CD14-positive monocyte (primary cell): ENCODE data around the gene GDF10. TPM values are rescaled to one million over a fixed set of nuclear protein-coding genes. Genes with fewer than 3 reads are reported as not detected.

Source experiments
- DNase-seq, 3 donors: peaks; one replicate each; pipeline ENCODE4 v3.0.0-alpha.2; 2011 to 2022
- H2AFZ ChIP-seq: 2 replicates; pipeline ENCODE4 v1.6.0; 2012; ENCODE audit warnings: mild to moderate bottlenecking, low read depth, low read length, inconsistent platforms; ENCODE audit not compliant: insufficient read depth, poor library complexity, severe bottlenecking
- H3K27ac ChIP-seq, 2 donors: 1 replicate in 1 of 2; 2 replicates in 1 of 2; pipeline ENCODE4 v1.5.1; 2012 to 2013; ENCODE audit warnings: low read length in 2 of 2, control low read depth in 1 of 2, inconsistent platforms in 1 of 2, low read depth in 1 of 2, mild to moderate bottlenecking in 1 of 2
- H3K27me3 ChIP-seq, 2 donors: one replicate each; pipeline versions ENCODE4 v1.6.0 to v1.6.1; 2011 to 2013; ENCODE audit warnings: low read length in 2 of 2; ENCODE audit not compliant: control insufficient read depth in 2 of 2, insufficient read depth in 2 of 2
- H3K36me3 ChIP-seq, 2 donors: replicated peaks in 1 of 2; 1 replicate in 1 of 2; 2 replicates in 1 of 2; pipeline versions ENCODE4 v1.5.1 to v1.6.1; 2012 to 2013; ENCODE audit warnings: low read length in 2 of 2, control low read depth in 1 of 2, inconsistent platforms in 1 of 2, mild to moderate bottlenecking in 1 of 2; ENCODE audit not compliant: insufficient read depth in 2 of 2, control insufficient read depth in 1 of 2
- H3K4me1 ChIP-seq, 2 donors: 1 replicate in 1 of 2; 2 replicates in 1 of 2; pipeline versions ENCODE4 v1.5.1 to v1.6.1; 2012 to 2013; ENCODE audit warnings: low read length in 2 of 2, control low read depth in 1 of 2, inconsistent platforms in 1 of 2, mild to moderate bottlenecking in 1 of 2, moderate library complexity in 1 of 2; ENCODE audit not compliant: insufficient read depth in 2 of 2, control insufficient read depth in 1 of 2
- H3K4me2 ChIP-seq: replicated peaks from 2 replicates; pipeline ENCODE3; 2012; ENCODE audit warnings: low read length, moderate library complexity, mild to moderate bottlenecking; ENCODE audit not compliant: poor library complexity, severe bottlenecking; ENCODE audit errors: extremely low read depth
- H3K4me3 ChIP-seq, 3 experiments: fragments of 200-600 bp in 1 of 3; sonication (generic) in 1 of 3; replicated peaks in 1 of 3; 1 replicate in 2 of 3; 2 replicates in 1 of 3; pipeline ENCODE4 v1.5.1; 2011 to 2013; ENCODE audit warnings: low read length in 3 of 3, mild to moderate bottlenecking in 3 of 3, control low read depth in 2 of 3, low read depth in 2 of 3, inconsistent platforms in 1 of 3, moderate library complexity in 1 of 3
- H3K79me2 ChIP-seq: 2 replicates; pipeline ENCODE4 v1.6.0; 2012; ENCODE audit warnings: mild to moderate bottlenecking, control low read depth, inconsistent platforms, low read length, moderate library complexity; ENCODE audit not compliant: insufficient read depth
- H3K9ac ChIP-seq: 2 replicates; pipeline ENCODE4 v1.6.0; 2017; ENCODE audit warnings: low read length, mild to moderate bottlenecking; ENCODE audit not compliant: insufficient read depth, poor library complexity, severe bottlenecking
- H3K9me3 ChIP-seq, 2 donors: replicated peaks in 1 of 2; 1 replicate in 1 of 2; 2 replicates in 1 of 2; pipeline versions ENCODE4 v1.5.1 to v1.6.1; 2012 to 2013; ENCODE audit warnings: low read length in 2 of 2, control low read depth in 1 of 2; ENCODE audit not compliant: control insufficient read depth in 1 of 2, insufficient read depth in 1 of 2
- H4K20me1 ChIP-seq: 2 replicates; pipeline ENCODE4 v1.6.0; 2012; ENCODE audit warnings: mild to moderate bottlenecking, low read length, control low read depth, moderate library complexity; ENCODE audit not compliant: insufficient read depth
- H3K27ac Mint-ChIP-seq, 7 donors: one replicate each; pipeline ENCODE4 v1.8.0; 2020; ENCODE audit warnings: mild to moderate bottlenecking in 7 of 7, mixed read lengths in 7 of 7, moderate library complexity in 6 of 7, inconsistent platforms in 2 of 7
- H3K27me3 Mint-ChIP-seq, 3 donors: one replicate each; pipeline ENCODE4 v1.8.0; 2021 to 2022; ENCODE audit warnings: low read depth in 3 of 3, mild to moderate bottlenecking in 3 of 3, mixed read lengths in 3 of 3, moderate library complexity in 3 of 3, inconsistent platforms in 1 of 3
- H3K36me3 Mint-ChIP-seq, 2 donors: one replicate each; pipeline ENCODE4 v1.8.0; 2020; ENCODE audit warnings: mixed read lengths in 2 of 2, inconsistent platforms in 1 of 2, mild to moderate bottlenecking in 1 of 2
- H3K4me1 Mint-ChIP-seq: one replicate; pipeline ENCODE4 v1.8.0; 2020; ENCODE audit warnings: mild to moderate bottlenecking, mixed read lengths
- H3K4me3 Mint-ChIP-seq, 2 donors: one replicate each; pipeline ENCODE4 v1.8.0; 2020; ENCODE audit warnings: mild to moderate bottlenecking in 2 of 2, mixed read lengths in 2 of 2, moderate library complexity in 1 of 2
- H3K9me3 Mint-ChIP-seq, 7 donors: one replicate each; pipeline ENCODE4 v1.8.0; 2020 to 2022; ENCODE audit warnings: mixed read lengths in 7 of 7, mild to moderate bottlenecking in 6 of 7, moderate library complexity in 6 of 7, inconsistent platforms in 2 of 7
- CTCF ChIP-seq: fragments of 200-600 bp; IDR thresholded peaks from one replicate; pipeline ENCODE4 v1.8.0; 2022; ENCODE audit warnings: antibody characterized with exemption, mild to moderate bottlenecking
- WGBS: methylation state at CpG from one replicate; pipeline ENCODE4 v1.1.5; 2013; ENCODE audit warnings: missing lambda C conversion rate; ENCODE audit not compliant: insufficient coverage; 5-methylcytosine and 5-hydroxymethylcytosine counted together
- intact Hi-C, 2 donors: fragments of 100-400 bp; cut with micrococcal nuclease; formaldehyde crosslinking; loops; one replicate each; pipeline versions ENCODE4 v1.15.0 to v1.15.1; 2023
- polyA plus RNA-seq, 3 donors: library from polyadenylated mRNA; depleted of rRNA in 1 of 3; unstranded in 2 of 3; stranded (reverse) in 1 of 3; fragments of 300-500 nt in 2 of 3; fragments of >200 nt in 1 of 3; fragmentation: Illumina TruSeq in 2 of 3; gene quantifications; 1 replicate in 2 of 3; 2 replicates in 1 of 3; pipeline ENCODE4 v1.2.3, GENCODE V29; 2012 to 2021

GDF10 gene
- polyA plus RNA-seq, 3 donors = not detected

GRCh38 chr10:47308775-47309174, 8.8 kb downstream of the GDF10 start:
- H3K9me3 Mint-ChIP-seq = no peaks in the 10 kb centered on the region
- Histone ChIP-seq H3K9me3 (no peaks in the 10 kb centered on the region), H3K36me3 (no peaks in the 10 kb centered on the region), H3K4me1 (no peaks in the 10 kb centered on the region), H3K79me2 (no peaks in the 10 kb centered on the region), H3K9ac (no peak overlapping the region), H2AFZ (no peak overlapping the region), H3K27me3 (no peaks in the 10 kb centered on the region), H3K4me3 (no peak overlapping the region), H3K27ac (no peak overlapping the region), H4K20me1 (no peaks in the 10 kb centered on the region), H3K4me2 (no peak overlapping the region)
- H3K36me3 Mint-ChIP-seq = no peaks in the 10 kb centered on the region
- 90% methylated on average over 6 of the region's 9 CpGs for WGBS
- intact Hi-C loops = loop anchor here in 1 of 2 donors (10.0 kb wide), 1 partner anchor 74 kb away; no protein-coding TSS in a partner anchor
- no peak for TF ChIP-seq CTCF
- DNase-seq = no peak
- no peak overlapping the region for H3K4me3 Mint-ChIP-seq
- no peak overlapping the region for H3K27ac Mint-ChIP-seq
- peaks cover 11 to 16% (median 11%) of the 10 kb centered on the region in 3 donors for H3K27me3 Mint-ChIP-seq
- peaks cover 6% of the 10 kb centered on the region for H3K4me1 Mint-ChIP-seq

GRCh38 chr10:47309408-47310089, 9.6 kb downstream of the GDF10 start:
- TF ChIP-seq CTCF = peak; percentile 59
- H3K4me1 ChIP-seq = no peaks in the 10 kb centered on the region
- H2AFZ ChIP-seq = no peak overlapping the region
- H3K9me3 ChIP-seq = no peaks in the 10 kb centered on the region
- intact Hi-C loops = loop anchor here (2.0 to 10.0 kb wide), 2 partner anchors 75 to 261 kb away; no protein-coding TSS in a partner anchor
- H3K27ac ChIP-seq = no peak overlapping the region
- no peak for DNase-seq
- H3K9ac ChIP-seq = no peak overlapping the region
- 97% methylated on average over 20 of the region's 34 CpGs for WGBS
- H3K27me3 ChIP-seq = no peaks in the 10 kb centered on the region
- no peaks in the 10 kb centered on the region for H3K36me3 ChIP-seq
- Mint-ChIP-seq H3K27ac (peak overlapping the region in 1 of 7 donors; percentile 25), H3K4me1 (peaks cover 6% of the 10 kb centered on the region), H3K36me3 (no peaks in the 10 kb centered on the region), H3K9me3 (no peaks in the 10 kb centered on the region), H3K27me3 (peaks cover 9 to 16% (median 14%) of the 10 kb centered on the region in 3 donors), H3K4me3 (no peak overlapping the region)
- no peak overlapping the region for H3K4me3 ChIP-seq
- no peaks in the 10 kb centered on the region for H3K79me2 ChIP-seq
- no peaks in the 10 kb centered on the region for H4K20me1 ChIP-seq
- no peak overlapping the region for H3K4me2 ChIP-seq
